Measurements from ENCODE around the gene RBM15. TPM values are rescaled to one million over a fixed set of nuclear protein-coding genes. Genes with fewer than 3 reads are reported as not detected.

RBM15 gene
- total RNA-seq, 2 donors from 2014 or later = 16.5 to 17.0 TPM

DNA sequence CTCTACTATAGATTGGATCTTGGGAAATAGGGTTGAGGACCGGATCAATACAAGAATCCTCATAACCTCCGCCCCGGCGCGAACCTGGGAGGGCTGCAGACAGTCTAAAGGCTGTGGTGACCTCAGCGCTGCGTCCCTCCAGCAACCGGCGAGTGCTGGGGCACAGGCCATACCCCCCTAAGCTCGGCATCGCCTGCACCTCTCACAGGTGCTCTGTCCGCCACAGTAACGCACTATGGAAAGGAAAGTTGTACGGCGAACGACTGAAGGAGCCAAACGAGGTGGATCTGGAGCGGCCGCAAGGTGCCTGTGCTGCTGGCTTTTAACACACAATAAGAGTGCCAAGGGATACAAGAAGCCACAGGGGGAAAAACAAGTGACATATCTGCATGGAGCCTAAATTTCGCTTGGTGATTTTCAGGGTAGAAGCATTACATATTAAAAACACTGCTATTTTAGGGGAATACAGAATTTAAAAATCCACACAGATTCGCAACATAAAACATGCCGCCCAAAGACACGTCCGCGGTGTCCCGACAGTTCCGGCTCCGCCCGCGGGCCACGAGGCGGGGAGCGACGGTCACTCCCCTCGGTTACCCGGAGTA is 1.4 kb upstream of the RBM15 start:
- H3K4me3 ChIP-seq = peak overlapping the region; percentile 63 to 97
- DNase-seq (ENCODE audit: low spot score) = no peak
- peak overlapping the region; percentile 98 for H3K27ac ChIP-seq
- H3K9me3 ChIP-seq = no peaks in the 10 kb centered on the region
- peaks cover 26% of the 10 kb centered on the region for H3K36me3 ChIP-seq
- H3K27me3 ChIP-seq = no peaks in the 10 kb centered on the region
- TF ChIP-seq, protein P1, sequence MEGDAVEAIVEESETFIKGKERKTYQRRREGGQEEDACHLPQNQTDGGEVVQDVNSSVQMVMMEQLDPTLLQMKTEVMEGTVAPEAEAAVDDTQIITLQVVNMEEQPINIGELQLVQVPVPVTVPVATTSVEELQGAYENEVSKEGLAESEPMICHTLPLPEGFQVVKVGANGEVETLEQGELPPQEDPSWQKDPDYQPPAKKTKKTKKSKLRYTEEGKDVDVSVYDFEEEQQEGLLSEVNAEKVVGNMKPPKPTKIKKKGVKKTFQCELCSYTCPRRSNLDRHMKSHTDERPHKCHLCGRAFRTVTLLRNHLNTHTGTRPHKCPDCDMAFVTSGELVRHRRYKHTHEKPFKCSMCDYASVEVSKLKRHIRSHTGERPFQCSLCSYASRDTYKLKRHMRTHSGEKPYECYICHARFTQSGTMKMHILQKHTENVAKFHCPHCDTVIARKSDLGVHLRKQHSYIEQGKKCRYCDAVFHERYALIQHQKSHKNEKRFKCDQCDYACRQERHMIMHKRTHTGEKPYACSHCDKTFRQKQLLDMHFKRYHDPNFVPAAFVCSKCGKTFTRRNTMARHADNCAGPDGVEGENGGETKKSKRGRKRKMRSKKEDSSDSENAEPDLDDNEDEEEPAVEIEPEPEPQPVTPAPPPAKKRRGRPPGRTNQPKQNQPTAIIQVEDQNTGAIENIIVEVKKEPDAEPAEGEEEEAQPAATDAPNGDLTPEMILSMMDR (IDR thresholded peaks at IDR 0.05) = no peak
- peaks cover 0 to 46% of the 10 kb centered on the region in 2 donors for H3K4me1 ChIP-seq

- Histone ChIP-seq H3K4me1 (peaks cover 0 to 52% of the 10 kb centered on the region in 2 donors), H3K9me3 (no peaks in the 10 kb centered on the region), H3K4me3 (peak overlapping the region; percentile 63 to 97), H3K27ac (peak overlapping the region; percentile 98), H3K36me3 (peaks cover 29% of the 10 kb centered on the region), H3K27me3 (no peaks in the 10 kb centered on the region)
- TF ChIP-seq, protein P1 (IDR thresholded peaks at IDR 0.05) = peak; percentile 37 to 67
- DNase-seq (ENCODE audit: low spot score) = peak; percentile 89
Measured at GRCh38 chr1:110338309-110338885, 780 bp upstream of the RBM15 start.

DNA sequence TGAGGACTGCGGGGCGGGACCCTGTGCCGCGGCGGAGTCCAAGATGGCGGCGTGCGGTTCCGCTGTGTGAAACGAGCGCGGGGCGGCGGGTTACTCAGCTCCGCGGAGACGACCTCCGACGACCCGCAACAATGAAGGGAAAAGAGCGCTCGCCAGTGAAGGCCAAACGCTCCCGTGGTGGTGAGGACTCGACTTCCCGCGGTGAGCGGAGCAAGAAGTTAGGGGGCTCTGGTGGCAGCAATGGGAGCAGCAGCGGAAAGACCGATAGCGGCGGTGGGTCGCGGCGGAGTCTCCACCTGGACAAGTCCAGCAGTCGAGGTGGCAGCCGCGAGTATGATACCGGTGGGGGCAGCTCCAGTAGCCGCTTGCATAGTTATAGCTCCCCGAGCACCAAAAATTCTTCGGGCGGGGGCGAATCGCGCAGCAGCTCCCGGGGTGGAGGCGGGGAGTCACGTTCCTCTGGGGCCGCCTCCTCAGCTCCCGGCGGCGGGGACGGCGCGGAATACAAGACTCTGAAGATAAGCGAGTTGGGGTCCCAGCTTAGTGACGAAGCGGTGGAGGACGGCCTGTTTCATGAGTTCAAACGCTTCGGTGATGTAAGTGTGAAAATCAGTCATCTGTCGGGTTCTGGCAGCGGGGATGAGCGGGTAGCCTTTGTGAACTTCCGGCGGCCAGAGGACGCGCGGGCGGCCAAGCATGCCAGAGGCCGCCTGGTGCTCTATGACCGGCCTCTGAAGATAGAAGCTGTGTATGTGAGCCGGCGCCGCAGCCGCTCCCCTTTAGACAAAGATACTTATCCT is 430 bp downstream of the RBM15 start:
- H3K4me1 ChIP-seq = peaks cover 0 to 59% of the 10 kb centered on the region in 2 donors
- H3K4me3 ChIP-seq = peak overlapping the region; percentile 76 to 97
- peak overlapping the region; percentile 98 for H3K27ac ChIP-seq
- DNase-seq (ENCODE audit: low spot score) = peak; percentile 67
- no peaks in the 10 kb centered on the region for H3K27me3 ChIP-seq
- TF ChIP-seq, protein P1 (IDR thresholded peaks at IDR 0.05) = peak; percentile 27 to 44
- no peaks in the 10 kb centered on the region for H3K9me3 ChIP-seq
- peaks cover 29% of the 10 kb centered on the region for H3K36me3 ChIP-seq

- peak overlapping the region; percentile 76 to 97 for H3K4me3 ChIP-seq
- no peak for DNase-seq (ENCODE audit: low spot score)
- peaks cover 29% of the 10 kb centered on the region for H3K36me3 ChIP-seq
- no peaks in the 10 kb centered on the region for H3K9me3 ChIP-seq
- H3K27me3 ChIP-seq = no peaks in the 10 kb centered on the region
- TF ChIP-seq, protein P1 (IDR thresholded peaks at IDR 0.05) = no peak
- H3K4me1 ChIP-seq = peaks cover 0 to 64% of the 10 kb centered on the region in 2 donors
- peak overlapping the region; percentile 98 for H3K27ac ChIP-seq
Measured at GRCh38 chr1:110340207-110340468, 961 bp downstream of the RBM15 start.

GRCh38 chr1:110341146-110341871 is 2.1 kb downstream of the RBM15 start:
- H3K36me3 ChIP-seq = peaks cover 30% of the 10 kb centered on the region
- H3K4me3 ChIP-seq = peak overlapping the region in 1 of 2 donors; percentile 97
- peaks cover 0 to 69% of the 10 kb centered on the region in 2 donors for H3K4me1 ChIP-seq
- H3K27ac ChIP-seq = peak overlapping the region; percentile 15 to 98
- TF ChIP-seq, protein P1 (IDR thresholded peaks at IDR 0.05) = no peak
- no peaks in the 10 kb centered on the region for H3K27me3 ChIP-seq
- H3K9me3 ChIP-seq = no peaks in the 10 kb centered on the region
- DNase-seq (ENCODE audit: low spot score) = no peak

Data from right atrium auricular region (tissue), 2 donors.